Fibroblast of gingiva (primary cell): ENCODE measurements around the gene LRBA.

Experiments
- DNase-seq: peaks from one replicate; pipeline ENCODE4 v3.0.0-alpha.2; 2011; ENCODE audit warnings: low read depth

The LRBA gene

GRCh38 chr4:150268444-150268843, 746.6 kb downstream of the LRBA start:
- peak; percentile 27 for DNase-seq

GRCh38 chr4:150265806-150266205, 749.3 kb downstream of the LRBA start:
- no peak for DNase-seq

- no peak for DNase-seq
Observed at GRCh38 chr4:150264595-150265161, 750.4 kb downstream of the LRBA start.

GRCh38 chr4:150262611-150263010, 752.5 kb downstream of the LRBA start:
- DNase-seq: no peak

GRCh38 chr4:150261571-150261970, 753.5 kb downstream of the LRBA start:
- DNase-seq: no peak

- no peak for DNase-seq
Observed at GRCh38 chr4:150259861-150260567, 755.1 kb downstream of the LRBA start.

GRCh38 chr4:150258569-150258968, 756.5 kb downstream of the LRBA start:
- no peak for DNase-seq

GRCh38 chr4:150256841-150257730, 758.0 kb downstream of the LRBA start:
- no peak for DNase-seq

GRCh38 chr4:150256225-150256620, 758.9 kb downstream of the LRBA start:
- no peak for DNase-seq

- no peak for DNase-seq
Observed at GRCh38 chr4:150255610-150256224, 759.4 kb downstream of the LRBA start.

- DNase-seq: no peak
Observed at GRCh38 chr4:150253965-150254630, 761.0 kb downstream of the LRBA start.

- DNase-seq: no peak
Observed at GRCh38 chr4:150253416-150253815, 761.7 kb downstream of the LRBA start.

- DNase-seq: no peak
Observed at GRCh38 chr4:150252741-150253140, 762.3 kb downstream of the LRBA start.

- DNase-seq: no peak
Observed at GRCh38 chr4:150252306-150252705, 762.8 kb downstream of the LRBA start.

GRCh38 chr4:150251752-150252190, 763.3 kb downstream of the LRBA start:
- DNase-seq: no peak

GRCh38 chr4:150250998-150251651, 764.0 kb downstream of the LRBA start:
- DNase-seq: no peak

- no peak for DNase-seq
Observed at GRCh38 chr4:150250293-150250997, 764.6 kb downstream of the LRBA start.

GRCh38 chr4:150248181-150248580, 766.9 kb downstream of the LRBA start:
- DNase-seq: no peak

GRCh38 chr4:150247184-150247583, 767.9 kb downstream of the LRBA start:
- DNase-seq: no peak

GRCh38 chr4:150244600-150244999, 770.5 kb downstream of the LRBA start:
- peak; percentile 63 for DNase-seq

GRCh38 chr4:150243932-150244331, 771.2 kb downstream of the LRBA start:
- no peak for DNase-seq
